Stimulated activated CD4-positive, alpha-beta T cell treated with anti-CD3 and anti-CD28 coated beads, Interleukin-12 subunit alpha, Interleukin-12 subunit beta, amount 100 ng/mL, for 48 hours (primary cell): ENCODE results near the gene PIK3CA.
"Not testable (repeated sequence)": the region's sequence is repeated elsewhere in the genome, so short reads cannot be mapped to it uniquely, and the experiment has no call there.

Experiments
- DNase-seq, 3 donors: peaks; one replicate each; pipeline ENCODE4 v3.0.0-alpha.2; 2020; ENCODE audit warnings: low read depth in 2 of 3, low spot score in 1 of 3

The PIK3CA gene

GRCh38 chr3:179196098-179196497 lies 47.9 kb downstream of the PIK3CA start:
- DNase-seq = no peak

GRCh38 chr3:179196700-179197099 lies 48.5 kb downstream of the PIK3CA start:
- no peak for DNase-seq

DNA sequence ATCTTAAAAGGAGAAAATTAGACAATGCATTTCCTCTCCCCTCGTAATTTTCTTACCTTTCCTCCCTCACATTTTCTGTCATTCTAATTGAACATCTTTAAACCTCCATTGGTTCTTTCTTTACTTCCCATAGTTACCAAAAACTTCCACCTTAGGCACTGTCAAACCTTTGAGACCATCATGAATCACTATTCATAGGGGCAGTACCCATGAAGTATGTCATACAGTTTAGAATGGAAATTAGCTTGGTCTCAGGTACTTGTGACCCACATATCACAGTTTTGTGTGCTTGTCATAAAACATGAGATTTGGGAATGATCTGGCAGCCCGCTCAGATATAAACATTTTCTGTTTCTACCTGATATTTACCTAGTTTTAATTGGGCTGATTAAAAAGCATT lies 52.6 kb downstream of the PIK3CA start:
- no peak for DNase-seq

DNA sequence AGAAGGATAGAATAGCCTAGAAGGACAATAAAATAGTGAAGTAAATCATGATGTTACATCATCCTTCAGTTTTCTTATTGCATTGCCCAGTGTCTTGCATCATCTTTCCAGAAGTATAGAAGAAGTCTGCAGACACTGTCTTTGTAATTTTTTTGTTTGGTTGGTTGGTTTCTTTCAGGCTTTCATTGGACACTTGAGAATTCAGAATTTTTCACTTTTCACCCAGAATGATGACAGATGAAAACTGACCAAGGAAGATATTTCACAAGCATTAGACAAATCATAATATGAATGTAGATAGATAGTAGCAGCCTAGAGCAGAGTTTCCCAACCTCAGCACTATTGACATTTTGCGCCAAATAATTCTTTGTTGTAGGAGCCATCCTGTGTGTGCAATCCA lies 67.4 kb downstream of the PIK3CA start:
- DNase-seq = not testable (repeated sequence)

DNA sequence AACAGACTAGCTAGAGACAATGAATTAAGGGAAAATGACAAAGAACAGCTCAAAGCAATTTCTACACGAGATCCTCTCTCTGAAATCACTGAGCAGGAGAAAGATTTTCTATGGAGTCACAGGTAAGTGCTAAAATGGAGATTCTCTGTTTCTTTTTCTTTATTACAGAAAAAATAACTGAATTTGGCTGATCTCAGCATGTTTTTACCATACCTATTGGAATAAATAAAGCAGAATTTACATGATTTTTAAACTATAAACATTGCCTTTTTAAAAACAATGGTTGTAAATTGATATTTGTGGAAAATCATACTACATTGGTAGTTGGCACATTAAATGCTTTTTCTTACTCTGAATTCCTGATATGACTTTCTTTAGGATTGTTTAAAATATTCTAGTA lies 70.1 kb downstream of the PIK3CA start:
- not testable (repeated sequence) for DNase-seq

DNA sequence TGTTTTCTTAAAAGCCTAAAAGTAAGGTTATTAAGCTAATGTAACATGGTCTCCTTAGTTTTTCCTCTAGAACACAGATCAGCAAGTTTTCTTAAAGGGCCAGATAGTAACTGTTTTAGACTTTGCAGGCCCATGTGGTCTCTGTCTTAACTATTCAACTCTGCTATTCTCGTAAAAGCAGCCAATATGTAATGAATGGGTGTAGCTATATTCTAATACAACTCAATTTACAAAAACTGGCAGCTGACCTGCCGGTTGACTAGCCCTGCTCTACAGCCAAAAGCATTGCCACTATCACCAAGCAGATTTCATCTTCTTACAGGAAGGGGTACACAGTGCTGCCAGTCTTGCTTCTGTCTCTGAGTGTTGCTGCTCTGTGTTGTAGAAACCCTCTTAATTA lies 75.4 kb downstream of the PIK3CA start:
- no peak for DNase-seq

- DNase-seq = no peak
Measured at GRCh38 chr3:179224584-179224983, 76.4 kb downstream of the PIK3CA start.

DNA sequence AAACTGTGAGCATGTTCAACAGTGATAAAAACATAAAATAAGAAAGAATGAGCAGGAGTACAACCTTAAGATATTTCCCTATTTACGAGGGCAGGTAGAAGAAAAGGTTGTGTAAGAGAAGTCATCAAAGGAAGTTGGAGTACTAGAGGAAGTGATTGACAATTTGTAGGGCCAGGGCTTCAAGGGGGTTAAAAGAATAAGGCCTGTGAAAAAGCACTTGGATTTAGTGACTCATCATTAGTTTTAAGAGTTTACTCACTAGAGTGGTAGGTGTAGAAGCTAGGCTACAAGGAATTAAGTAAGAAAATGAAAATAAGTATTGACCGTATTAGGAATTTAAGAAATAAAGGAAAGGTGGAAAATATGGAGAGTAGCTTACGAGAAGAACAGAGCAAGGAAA lies 79.2 kb downstream of the PIK3CA start:
- no peak for DNase-seq

- no peak for DNase-seq
Measured at GRCh38 chr3:179229177-179229576, 81.0 kb downstream of the PIK3CA start.

DNA sequence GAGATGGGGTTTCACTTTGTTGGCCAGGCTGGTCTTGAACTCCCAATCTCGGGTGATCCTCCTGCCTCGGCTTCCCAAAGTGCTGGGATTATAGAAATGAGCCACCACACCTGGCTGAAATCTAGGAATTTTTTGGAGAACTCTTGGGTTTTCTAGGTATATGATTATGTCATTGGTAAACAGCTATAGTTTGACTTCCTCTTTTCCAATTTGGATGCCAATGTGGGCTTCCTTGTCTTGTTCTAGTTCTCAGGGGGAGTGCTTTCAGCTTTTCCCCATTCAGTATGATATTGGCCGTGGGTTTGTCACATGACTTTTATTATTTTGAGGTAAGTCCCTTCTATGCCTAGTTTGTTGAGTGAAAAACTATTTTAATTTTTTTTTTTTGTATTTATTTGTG lies 84.9 kb downstream of the PIK3CA start:
- no peak for DNase-seq

DNA sequence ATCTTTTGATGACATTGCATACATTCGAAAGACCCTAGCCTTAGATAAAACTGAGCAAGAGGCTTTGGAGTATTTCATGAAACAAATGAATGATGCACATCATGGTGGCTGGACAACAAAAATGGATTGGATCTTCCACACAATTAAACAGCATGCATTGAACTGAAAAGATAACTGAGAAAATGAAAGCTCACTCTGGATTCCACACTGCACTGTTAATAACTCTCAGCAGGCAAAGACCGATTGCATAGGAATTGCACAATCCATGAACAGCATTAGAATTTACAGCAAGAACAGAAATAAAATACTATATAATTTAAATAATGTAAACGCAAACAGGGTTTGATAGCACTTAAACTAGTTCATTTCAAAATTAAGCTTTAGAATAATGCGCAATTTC lies 86.0 kb downstream of the PIK3CA start:
- no peak for DNase-seq

GRCh38 chr3:179236669-179237301 lies 88.6 kb downstream of the PIK3CA start:
- no peak for DNase-seq

DNA sequence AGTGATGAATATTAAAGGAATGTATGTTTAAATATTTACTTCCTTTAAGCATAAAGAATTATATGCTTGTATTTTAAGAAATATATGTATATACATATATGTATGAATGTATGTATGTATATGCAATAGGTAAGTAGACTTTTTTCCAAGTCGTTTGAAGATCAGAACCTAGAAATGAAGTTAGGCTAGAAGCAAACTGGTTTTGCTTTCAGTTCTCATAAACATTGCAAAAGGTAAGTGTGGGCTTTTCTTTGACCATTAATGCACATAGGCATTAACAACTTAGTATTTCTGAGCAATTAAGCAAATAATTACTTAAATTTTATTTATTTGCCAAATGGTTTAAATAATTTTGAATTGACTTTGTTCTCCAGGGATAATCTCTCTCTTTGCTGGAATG lies 92.1 kb downstream of the PIK3CA start:
- DNase-seq = not testable (repeated sequence)

DNA sequence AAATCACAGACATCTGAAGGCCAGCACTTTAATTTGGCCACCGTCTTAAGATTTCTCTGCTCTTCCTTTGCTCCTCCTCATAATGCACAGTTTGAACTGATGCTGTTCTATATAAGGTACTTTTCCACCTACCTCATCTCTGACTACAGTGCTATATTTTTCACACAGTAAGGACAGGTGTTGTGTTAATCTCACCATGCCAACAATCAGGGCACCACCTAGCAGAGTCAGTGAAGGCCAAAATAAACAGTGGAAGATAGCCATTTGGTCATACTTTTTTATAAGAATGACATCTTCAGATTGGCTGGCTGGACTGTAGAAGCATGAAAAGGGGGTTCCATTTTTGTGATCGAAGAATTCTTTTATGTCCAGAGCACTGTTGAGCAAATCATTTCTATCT lies 94.7 kb downstream of the PIK3CA start:
- not testable (repeated sequence) for DNase-seq

- DNase-seq = no peak
Measured at GRCh38 chr3:179244878-179245277, 96.7 kb downstream of the PIK3CA start.

DNA sequence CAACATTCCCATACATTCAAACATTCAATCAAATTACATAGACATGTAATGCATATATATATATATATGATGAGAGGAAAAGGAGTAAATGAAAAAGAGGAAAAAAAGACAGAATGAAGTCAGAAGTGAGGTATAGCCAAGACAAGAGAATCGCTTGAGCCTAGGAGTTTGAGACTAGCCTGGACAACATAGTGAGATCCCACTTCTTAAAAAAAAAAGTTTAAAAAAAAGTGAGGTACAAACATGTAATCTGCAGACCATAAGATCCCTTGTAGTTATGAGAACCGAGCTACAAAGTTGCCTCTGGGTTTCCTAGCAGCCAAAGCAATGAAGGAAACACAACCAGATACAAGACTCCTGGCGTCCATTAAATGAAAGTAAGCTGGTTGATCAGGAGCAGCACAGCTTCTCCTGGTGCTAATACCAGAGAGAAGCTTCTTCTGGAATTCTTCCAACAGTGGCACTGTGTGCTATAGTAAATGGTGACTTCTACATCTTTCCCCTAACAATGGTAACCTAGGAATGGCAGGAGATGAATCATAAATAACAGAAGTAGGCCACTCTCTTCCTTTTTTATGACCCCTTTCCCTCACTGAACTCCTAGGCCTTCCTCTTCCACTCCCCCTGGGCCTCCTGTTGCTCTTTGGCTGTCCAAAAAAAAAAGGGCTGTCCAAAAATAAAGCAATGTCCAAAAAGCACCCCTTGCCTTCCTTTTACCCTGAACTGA lies 99.3 kb downstream of the PIK3CA start:
- DNase-seq = no peak

GRCh38 chr3:179250803-179251476 lies 102.8 kb downstream of the PIK3CA start, which contains the start of gene KCNMB3:
TSS of gene KCNMB3 (minus strand) at chr3:179251114. CDS start at chr3:179250990, 124 bp downstream.
- DNase-seq = no peak

DNA sequence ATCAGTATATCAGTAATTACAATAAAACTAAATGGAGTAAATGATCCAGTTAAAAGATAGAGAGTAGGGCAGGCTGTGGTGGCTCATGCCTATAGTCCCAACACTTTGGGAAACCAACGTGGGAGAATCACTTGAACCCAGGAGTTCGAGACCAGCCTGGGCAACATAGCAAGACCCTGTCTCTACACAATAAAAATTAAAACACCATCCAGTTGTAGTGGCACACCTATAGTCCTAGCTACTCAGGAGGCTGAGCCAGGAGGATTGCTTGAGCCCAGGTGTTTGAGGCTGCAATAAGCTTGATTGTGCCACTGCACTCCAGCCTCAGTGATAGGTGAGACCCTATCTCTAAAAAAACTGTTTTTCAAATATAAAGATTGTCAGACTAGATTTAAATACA lies 108.7 kb downstream of the PIK3CA start:
- DNase-seq = no peak

DNA sequence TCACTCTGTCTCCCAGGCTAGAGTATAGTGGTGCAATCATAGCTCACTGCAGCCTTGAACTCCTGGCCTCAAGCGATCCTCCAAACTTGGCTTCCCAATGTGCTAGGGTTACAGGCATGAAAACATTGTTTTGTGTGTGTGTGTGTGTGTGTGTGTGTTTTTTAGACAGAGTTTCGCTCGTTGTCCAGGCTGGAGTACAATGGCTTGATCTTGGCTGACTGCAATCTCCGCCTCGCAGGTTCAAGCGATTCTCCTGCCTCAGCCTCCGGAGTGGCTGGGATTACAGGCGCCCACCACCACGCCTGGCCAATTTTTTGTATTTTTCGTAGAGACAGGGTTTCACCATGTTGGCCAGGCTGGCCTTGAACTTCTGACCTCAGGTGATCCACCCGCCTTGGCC lies 109.6 kb downstream of the PIK3CA start:
- not testable (repeated sequence) for DNase-seq

DNA sequence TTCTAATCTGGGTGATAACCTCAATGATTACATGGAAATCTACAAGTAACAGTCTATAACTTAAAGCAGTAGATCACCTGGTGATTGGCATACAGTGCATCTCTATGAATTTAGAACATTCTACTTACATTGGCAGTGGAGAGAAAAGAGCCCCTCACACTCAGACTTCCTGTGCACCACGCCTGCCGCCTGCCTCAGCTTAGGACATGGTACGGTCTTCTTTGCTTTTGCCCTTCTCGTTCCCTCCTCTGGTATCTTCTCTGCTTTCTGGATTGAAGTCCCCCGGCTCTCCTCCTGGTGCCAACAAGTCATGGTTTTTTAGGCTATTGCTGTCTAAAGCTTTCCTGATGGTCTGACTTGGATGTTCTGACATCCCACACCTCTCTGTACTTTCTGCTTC lies 110.7 kb downstream of the PIK3CA start:
- no peak for DNase-seq

DNA sequence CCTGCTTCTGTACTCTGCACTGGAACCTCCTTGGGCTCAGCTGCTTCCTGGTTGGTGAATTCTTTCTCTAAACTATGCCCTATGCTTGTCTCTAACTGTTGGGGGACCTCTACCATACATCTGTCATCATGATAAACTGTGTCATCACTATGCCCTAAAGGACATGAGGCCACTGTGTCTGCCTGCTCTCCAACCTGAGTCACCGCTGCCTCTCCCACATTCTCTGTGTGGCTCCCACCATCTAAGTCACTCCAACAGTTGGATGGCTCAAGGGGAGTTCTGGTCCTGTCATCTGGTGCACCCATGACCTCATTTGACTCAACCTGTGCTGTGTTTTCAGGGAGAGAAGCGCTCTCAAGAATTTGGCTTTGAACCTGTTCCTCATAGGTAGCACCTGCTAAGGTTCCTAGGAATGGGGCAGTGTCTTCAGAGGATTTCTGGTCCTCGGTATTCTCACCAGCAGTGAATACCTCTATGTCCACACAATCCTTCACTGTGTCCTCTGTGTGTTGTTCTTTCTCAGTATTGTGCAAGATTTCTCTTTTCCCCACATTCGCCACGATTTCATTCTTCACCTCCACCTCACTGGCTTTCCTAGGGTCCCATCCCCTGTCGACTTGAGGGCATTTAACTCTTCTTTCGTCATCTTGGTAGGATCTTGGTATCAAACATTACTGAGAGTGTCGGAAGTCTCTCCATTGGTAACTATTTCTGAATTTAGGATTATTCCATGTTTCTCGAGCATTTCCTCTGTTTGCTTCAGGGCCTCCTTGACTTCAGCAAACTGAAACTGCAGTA lies 112.0 kb downstream of the PIK3CA start:
- not testable (repeated sequence) for DNase-seq
